ENCODE data around the gene EPHB4.
"Not testable (repeated sequence)": the region's sequence is repeated elsewhere in the genome, so short reads cannot be mapped to it uniquely, and the experiment has no call there.

The EPHB4 gene

DNA sequence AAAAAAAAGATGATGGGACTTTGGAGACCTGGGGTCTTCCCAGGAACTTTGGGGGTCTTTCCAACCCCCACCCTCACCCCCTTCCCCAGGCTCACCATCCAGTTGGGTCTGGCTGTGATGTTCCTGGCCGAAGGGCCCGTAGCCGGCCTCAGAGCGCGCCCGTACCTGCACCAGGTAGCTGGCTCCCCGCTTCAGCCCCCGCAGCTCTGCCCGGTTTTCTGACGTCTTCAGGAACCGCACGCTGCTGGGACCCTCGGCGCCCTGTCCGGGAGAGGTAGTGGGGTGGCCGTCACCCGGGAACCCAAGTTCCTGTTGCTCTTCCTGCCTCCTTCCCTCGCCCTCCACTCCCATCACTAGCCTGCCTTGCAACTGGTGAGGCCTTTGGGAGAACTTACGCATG is 10.2 kb downstream of the EPHB4 start:
- Histone ChIP-seq H3K27ac (ENCODE audit: extremely low read depth, low read depth, low read length) (no peak overlapping the region), H3K4me3 (ENCODE audit: low read depth, low read length) (no peak overlapping the region), H3K9me3 (ENCODE audit: control insufficient read depth, insufficient read depth, low read depth, low read length) (no peaks in the 10 kb centered on the region), H3K4me1 (ENCODE audit: control insufficient read depth, insufficient read depth, low read length) (no peaks in the 10 kb centered on the region), H3K36me3 (ENCODE audit: control insufficient read depth in 2 of 2, insufficient read depth in 1 of 2, low read length in 2 of 2) (peaks cover 58 to 78% of the 10 kb centered on the region in 2 experiments)
- POLR2A ChIA-PET = interaction anchor here (1.9 kb wide), 1 partner anchor 10 kb away, joined by 8 read pairs; the partner anchor contains the start of gene EPHB4
- CTCF ChIA-PET = interaction anchor here (0.6 to 1.9 kb wide), 4 partner anchors 16 to 599 kb away, joined by 3 to 5 read pairs (median 4); no protein-coding TSS in a partner anchor
- TF ChIP-seq ZNF558 (tag by site-specific recombination; IDR thresholded peaks at IDR 0.05) (no peak), ZNF549 (tag by site-specific recombination; IDR thresholded peaks at IDR 0.05) (no peak), ZNF571 (tag by site-specific recombination; IDR thresholded peaks at IDR 0.05) (no peak), ZNF146 (tag by site-specific recombination; IDR thresholded peaks at IDR 0.05) (no peak)
- TF ChIP-seq, protein P1, sequence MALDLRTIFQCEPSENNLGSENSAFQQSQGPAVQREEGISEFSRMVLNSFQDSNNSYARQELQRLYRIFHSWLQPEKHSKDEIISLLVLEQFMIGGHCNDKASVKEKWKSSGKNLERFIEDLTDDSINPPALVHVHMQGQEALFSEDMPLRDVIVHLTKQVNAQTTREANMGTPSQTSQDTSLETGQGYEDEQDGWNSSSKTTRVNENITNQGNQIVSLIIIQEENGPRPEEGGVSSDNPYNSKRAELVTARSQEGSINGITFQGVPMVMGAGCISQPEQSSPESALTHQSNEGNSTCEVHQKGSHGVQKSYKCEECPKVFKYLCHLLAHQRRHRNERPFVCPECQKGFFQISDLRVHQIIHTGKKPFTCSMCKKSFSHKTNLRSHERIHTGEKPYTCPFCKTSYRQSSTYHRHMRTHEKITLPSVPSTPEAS (tag by site-specific recombination; IDR thresholded peaks at IDR 0.05) = no peak

DNA sequence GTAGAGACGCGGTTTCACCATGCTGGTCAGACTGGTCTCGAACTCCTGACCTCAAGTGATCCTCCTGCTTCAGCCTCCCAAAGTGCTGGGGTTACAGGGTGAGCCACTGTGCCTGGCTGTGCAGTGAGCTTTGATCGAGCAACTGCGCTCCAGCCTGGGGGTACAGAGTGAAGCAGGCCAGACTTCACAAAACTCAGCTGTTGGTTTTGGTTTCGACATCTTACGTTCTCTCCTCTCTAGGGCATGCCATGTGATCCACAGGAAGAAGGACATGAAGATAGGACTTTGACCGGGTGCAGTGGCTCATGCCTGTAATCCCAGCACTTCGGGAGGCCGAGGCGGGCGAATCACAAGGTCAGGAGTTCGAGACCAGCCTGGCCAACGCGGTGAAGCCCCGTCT is 10.8 kb downstream of the EPHB4 start:
- not testable (repeated sequence) for H3K4me3 ChIP-seq (ENCODE audit: low read depth, low read length); H3K27ac ChIP-seq (ENCODE audit: extremely low read depth, low read depth, low read length); H3K4me1 ChIP-seq (ENCODE audit: control insufficient read depth, insufficient read depth, low read length); H3K9me3 ChIP-seq (ENCODE audit: control insufficient read depth, insufficient read depth, low read depth, low read length)
- peaks cover 59 to 74% of the 10 kb centered on the region in 2 experiments for H3K36me3 ChIP-seq (ENCODE audit: control insufficient read depth in 2 of 2, insufficient read depth in 1 of 2, low read length in 2 of 2)
- CTCF ChIA-PET = interaction anchor here (0.6 to 2.0 kb wide), 6 partner anchors 15 to 36 kb away, joined by 3 to 5 read pairs (median 4); partner anchors contain the start of gene SLC12A9
- POLR2A ChIA-PET = interaction anchor here (1.0 to 1.9 kb wide), 2 partner anchors 11 kb away, joined by 7 to 8 read pairs; partner anchors contain the start of gene EPHB4

DNA sequence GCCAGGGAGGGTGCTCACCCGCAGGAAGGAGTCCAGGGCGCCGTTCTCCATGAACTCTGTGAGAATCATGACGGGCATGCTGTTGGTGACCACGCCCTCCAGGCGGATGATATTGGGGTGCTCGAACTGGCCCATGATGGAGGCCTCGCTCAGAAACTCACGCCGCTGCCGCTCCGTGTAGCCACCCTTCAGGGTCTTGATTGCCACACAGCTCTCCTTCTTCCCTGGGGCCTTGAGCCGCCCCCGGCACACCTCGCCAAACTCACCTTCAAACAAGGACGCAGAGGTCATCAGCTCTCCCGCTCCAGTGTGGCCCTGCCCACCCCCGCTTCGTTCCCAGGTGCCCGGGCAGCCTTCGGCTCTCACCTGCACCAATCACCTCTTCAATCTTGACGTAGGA is 14.6 kb downstream of the EPHB4 start:
- no peak for TF ChIP-seq KLF10 (tag by site-specific recombination; IDR thresholded peaks at IDR 0.05)
- TF ChIP-seq ZNF830 (tag by site-specific recombination; IDR thresholded peaks at IDR 0.05; ENCODE audit: low read depth) = no peak
- no peak for TF ChIP-seq ZNF501 (tag by site-specific recombination; IDR thresholded peaks at IDR 0.05)
- no peak for TF ChIP-seq ZFP41 (tag by site-specific recombination; IDR thresholded peaks at IDR 0.05; ENCODE audit: borderline replicate concordance)
- no peak for TF ChIP-seq ZNF530 (tag by site-specific recombination; IDR thresholded peaks at IDR 0.05; ENCODE audit: low read depth)
- no peak for TF ChIP-seq HOXC10 (CRISPR knock-in tag; IDR thresholded peaks at IDR 0.05)
- TF ChIP-seq ZEB2 (tag by site-specific recombination; IDR thresholded peaks at IDR 0.05) = no peak
- no peak for TF ChIP-seq ZBTB20 (tag by site-specific recombination; IDR thresholded peaks at IDR 0.05)
- TF ChIP-seq, protein P2, sequence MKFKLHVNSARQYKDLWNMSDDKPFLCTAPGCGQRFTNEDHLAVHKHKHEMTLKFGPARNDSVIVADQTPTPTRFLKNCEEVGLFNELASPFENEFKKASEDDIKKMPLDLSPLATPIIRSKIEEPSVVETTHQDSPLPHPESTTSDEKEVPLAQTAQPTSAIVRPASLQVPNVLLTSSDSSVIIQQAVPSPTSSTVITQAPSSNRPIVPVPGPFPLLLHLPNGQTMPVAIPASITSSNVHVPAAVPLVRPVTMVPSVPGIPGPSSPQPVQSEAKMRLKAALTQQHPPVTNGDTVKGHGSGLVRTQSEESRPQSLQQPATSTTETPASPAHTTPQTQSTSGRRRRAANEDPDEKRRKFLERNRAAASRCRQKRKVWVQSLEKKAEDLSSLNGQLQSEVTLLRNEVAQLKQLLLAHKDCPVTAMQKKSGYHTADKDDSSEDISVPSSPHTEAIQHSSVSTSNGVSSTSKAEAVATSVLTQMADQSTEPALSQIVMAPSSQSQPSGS (tag by site-specific recombination; IDR thresholded peaks at IDR 0.05; ENCODE audit: low read depth) = no peak
- TF ChIP-seq SETDB1 (IDR thresholded peaks at IDR 0.05; ENCODE audit: insufficient read length, low read length) = no peak
- no peak for TF ChIP-seq ZNF558 (tag by site-specific recombination; IDR thresholded peaks at IDR 0.05)
- ChIA-PET POLR2A (no interaction called here), CTCF (interaction anchor here (0.6 kb wide), 1 partner anchor 14 kb away, joined by 3 read pairs; no protein-coding TSS in a partner anchor)
- Histone ChIP-seq H3K4me3 (ENCODE audit: low read depth, low read length) (no peak overlapping the region), H3K27ac (ENCODE audit: extremely low read depth, low read depth, low read length) (no peak overlapping the region), H3K9me3 (ENCODE audit: control insufficient read depth, insufficient read depth, low read depth, low read length) (no peaks in the 10 kb centered on the region), H3K36me3 (ENCODE audit: control insufficient read depth in 2 of 2, insufficient read depth in 1 of 2, low read length in 2 of 2) (peaks cover 71 to 74% of the 10 kb centered on the region in 2 experiments; a peak in 2 of 3 replicates), H3K4me1 (ENCODE audit: control insufficient read depth, insufficient read depth, low read length) (no peaks in the 10 kb centered on the region)

DNA sequence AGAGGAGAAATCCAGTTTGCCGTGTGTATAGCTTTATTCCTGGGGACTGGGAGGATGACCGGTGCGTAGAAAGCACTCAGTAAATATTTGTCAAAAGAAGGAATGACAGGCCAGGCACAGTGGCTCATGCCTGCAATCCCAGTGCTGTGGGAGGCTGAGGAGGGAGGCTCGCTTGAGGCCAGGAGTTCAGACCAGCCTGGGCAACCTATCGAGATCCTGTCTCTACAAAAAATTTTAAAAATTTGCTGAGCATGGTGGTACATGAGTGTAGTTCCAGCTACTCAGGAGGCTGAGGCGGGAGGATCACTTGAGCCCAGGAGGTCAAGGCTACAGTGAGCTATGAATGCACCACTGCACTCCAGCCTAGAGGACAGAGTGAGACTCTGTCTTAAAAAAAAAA is 15.8 kb downstream of the EPHB4 start:
- Histone ChIP-seq H3K4me1 (ENCODE audit: control insufficient read depth, insufficient read depth, low read length) (no peaks in the 10 kb centered on the region), H3K4me3 (ENCODE audit: low read depth, low read length) (no peak overlapping the region), H3K27ac (ENCODE audit: extremely low read depth, low read depth, low read length) (no peak overlapping the region), H3K36me3 (ENCODE audit: control insufficient read depth in 2 of 2, insufficient read depth in 1 of 2, low read length in 2 of 2) (peaks cover 70 to 78% of the 10 kb centered on the region in 2 experiments; a peak in 2 of 3 replicates), H3K9me3 (ENCODE audit: control insufficient read depth, insufficient read depth, low read depth, low read length) (no peaks in the 10 kb centered on the region)
- CTCF ChIA-PET = interaction anchor here (0.7 to 2.3 kb wide), 3 partner anchors 7 to 12 kb away, joined by 3 to 7 read pairs (median 4); no protein-coding TSS in a partner anchor
- POLR2A ChIA-PET = no interaction called here
- TF ChIP-seq PRDM1 (tag by site-specific recombination; IDR thresholded peaks at IDR 0.05) (no peak), ZFP3 (tag by site-specific recombination; IDR thresholded peaks at IDR 0.05; ENCODE audit: low read depth) (no peak), ZBTB7A (tag by site-specific recombination; IDR thresholded peaks at IDR 0.05; ENCODE audit: low read depth) (no peak), ZNF560 (tag by site-specific recombination; IDR thresholded peaks at IDR 0.05; ENCODE audit: borderline replicate concordance) (no peak), ZNF785 (tag by site-specific recombination; IDR thresholded peaks at IDR 0.05) (no peak), ZNF2 (tag by site-specific recombination; IDR thresholded peaks at IDR 0.05) (no peak), ZNF354C (tag by site-specific recombination; IDR thresholded peaks at IDR 0.05; ENCODE audit: borderline replicate concordance, low read depth) (no peak)
- TF ChIP-seq, protein P3, sequence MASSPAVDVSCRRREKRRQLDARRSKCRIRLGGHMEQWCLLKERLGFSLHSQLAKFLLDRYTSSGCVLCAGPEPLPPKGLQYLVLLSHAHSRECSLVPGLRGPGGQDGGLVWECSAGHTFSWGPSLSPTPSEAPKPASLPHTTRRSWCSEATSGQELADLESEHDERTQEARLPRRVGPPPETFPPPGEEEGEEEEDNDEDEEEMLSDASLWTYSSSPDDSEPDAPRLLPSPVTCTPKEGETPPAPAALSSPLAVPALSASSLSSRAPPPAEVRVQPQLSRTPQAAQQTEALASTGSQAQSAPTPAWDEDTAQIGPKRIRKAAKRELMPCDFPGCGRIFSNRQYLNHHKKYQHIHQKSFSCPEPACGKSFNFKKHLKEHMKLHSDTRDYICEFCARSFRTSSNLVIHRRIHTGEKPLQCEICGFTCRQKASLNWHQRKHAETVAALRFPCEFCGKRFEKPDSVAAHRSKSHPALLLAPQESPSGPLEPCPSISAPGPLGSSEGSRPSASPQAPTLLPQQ (tag by site-specific recombination; IDR thresholded peaks at IDR 0.05) = no peak
- TF ChIP-seq, protein P4, sequence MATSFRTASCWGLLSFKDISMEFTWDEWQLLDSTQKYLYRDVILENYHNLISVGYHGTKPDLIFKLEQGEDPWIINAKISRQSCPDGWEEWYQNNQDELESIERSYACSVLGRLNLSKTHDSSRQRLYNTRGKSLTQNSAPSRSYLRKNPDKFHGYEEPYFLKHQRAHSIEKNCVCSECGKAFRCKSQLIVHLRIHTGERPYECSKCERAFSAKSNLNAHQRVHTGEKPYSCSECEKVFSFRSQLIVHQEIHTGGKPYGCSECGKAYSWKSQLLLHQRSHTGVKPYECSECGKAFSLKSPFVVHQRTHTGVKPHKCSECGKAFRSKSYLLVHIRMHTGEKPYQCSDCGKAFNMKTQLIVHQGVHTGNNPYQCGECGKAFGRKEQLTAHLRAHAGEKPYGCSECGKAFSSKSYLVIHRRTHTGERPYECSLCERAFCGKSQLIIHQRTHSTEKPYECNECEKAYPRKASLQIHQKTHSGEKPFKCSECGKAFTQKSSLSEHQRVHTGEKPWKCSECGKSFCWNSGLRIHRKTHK (tag by site-specific recombination; IDR thresholded peaks at IDR 0.05) = no peak
